NCI-H2081 treated with DMSO at 0.1 percent for 48 hours (cell line): Measurements from ENCODE around the gene ARHGAP42.

Experiments
- DNase-seq: peaks from one replicate; lab custom pipeline; 2025; lab: John Stamatoyannopoulos, UW

The ARHGAP42 gene

GRCh38 chr11:100832829-100833228, 145.7 kb downstream of the ARHGAP42 start:
- no peak for DNase-seq

GRCh38 chr11:100833276-100833675, 146.2 kb downstream of the ARHGAP42 start:
- no peak for DNase-seq

GRCh38 chr11:100835854-100836253, 148.8 kb downstream of the ARHGAP42 start:
- no peak for DNase-seq

GRCh38 chr11:100837311-100837710, 150.2 kb downstream of the ARHGAP42 start:
- DNase-seq = no peak

GRCh38 chr11:100841711-100842407, 154.8 kb downstream of the ARHGAP42 start:
- no peak for DNase-seq

- DNase-seq = no peak
Observed at GRCh38 chr11:100847696-100848216, 160.7 kb downstream of the ARHGAP42 start.

- no peak for DNase-seq
Observed at GRCh38 chr11:100849009-100849900, 162.2 kb downstream of the ARHGAP42 start.

GRCh38 chr11:100849901-100850235, 162.8 kb downstream of the ARHGAP42 start:
- DNase-seq = no peak

GRCh38 chr11:100851147-100851546, 164.1 kb downstream of the ARHGAP42 start:
- no peak for DNase-seq

GRCh38 chr11:100851584-100852152, 164.6 kb downstream of the ARHGAP42 start:
- DNase-seq = no peak

- DNase-seq = peak; percentile 26
Observed at GRCh38 chr11:100855466-100856067, 168.5 kb downstream of the ARHGAP42 start.

GRCh38 chr11:100857236-100858005, 170.3 kb downstream of the ARHGAP42 start:
- DNase-seq = no peak

- DNase-seq = no peak
Observed at GRCh38 chr11:100860318-100861155, 173.4 kb downstream of the ARHGAP42 start.

- DNase-seq = no peak
Observed at GRCh38 chr11:100861212-100861611, 174.1 kb downstream of the ARHGAP42 start.

GRCh38 chr11:100863080-100863581, 176.0 kb downstream of the ARHGAP42 start:
- DNase-seq = no peak

GRCh38 chr11:100865443-100866065, 178.5 kb downstream of the ARHGAP42 start:
- no peak for DNase-seq

- no peak for DNase-seq
Observed at GRCh38 chr11:100866453-100866852, 179.4 kb downstream of the ARHGAP42 start.

- DNase-seq = no peak
Observed at GRCh38 chr11:100867606-100868005, 180.5 kb downstream of the ARHGAP42 start.

- no peak for DNase-seq
Observed at GRCh38 chr11:100869328-100869727, 182.2 kb downstream of the ARHGAP42 start.

- no peak for DNase-seq
Observed at GRCh38 chr11:100870138-100870537, 183.1 kb downstream of the ARHGAP42 start.
